Brain microvascular endothelial cell (primary cell): ENCODE results near the gene AIRE.

Source experiments
- DNase-seq: peaks from one replicate; pipeline ENCODE4 v3.0.0-alpha.2; 2020
- H3K27ac ChIP-seq: fragments of 250-450 bp; sonication (Bioruptor Pico); 2 replicates; pipeline ENCODE4 v1.5.1; 2020; ENCODE audit warnings: mild to moderate bottlenecking, moderate library complexity
- H3K27me3 ChIP-seq: fragments of 250-450 bp; sonication (Bioruptor Pico); replicated peaks from 2 replicates; pipeline ENCODE4 v1.5.1; 2020; ENCODE audit warnings: mild to moderate bottlenecking
- H3K36me3 ChIP-seq: fragments of 250-450 bp; sonication (Bioruptor Pico); replicated peaks from 2 replicates; pipeline ENCODE4 v1.5.1; 2020; ENCODE audit warnings: mild to moderate bottlenecking
- H3K4me3 ChIP-seq: 2 replicates; pipeline ENCODE4 v1.5.1; 2011; ENCODE audit warnings: low read depth, mild to moderate bottlenecking, control low read depth, low read length, moderate library complexity
- in situ Hi-C: cut with HindIII; loops from 2 replicates; pipeline ENCODE4 v1.10.0; 2017; ENCODE audit warnings: low sequenced_read_pairs, low pct_ligation_motif_present
- TF ChIP-seq, protein P1 (sequence below): IDR thresholded peaks from 2 replicates; pipeline ENCODE4 v1.5.1; 2011; ENCODE audit warnings: low read depth, mild to moderate bottlenecking, moderate library complexity, low read length, control low read depth, inconsistent platforms; ENCODE audit errors: missing control alignments

Gene AIRE

DNA sequence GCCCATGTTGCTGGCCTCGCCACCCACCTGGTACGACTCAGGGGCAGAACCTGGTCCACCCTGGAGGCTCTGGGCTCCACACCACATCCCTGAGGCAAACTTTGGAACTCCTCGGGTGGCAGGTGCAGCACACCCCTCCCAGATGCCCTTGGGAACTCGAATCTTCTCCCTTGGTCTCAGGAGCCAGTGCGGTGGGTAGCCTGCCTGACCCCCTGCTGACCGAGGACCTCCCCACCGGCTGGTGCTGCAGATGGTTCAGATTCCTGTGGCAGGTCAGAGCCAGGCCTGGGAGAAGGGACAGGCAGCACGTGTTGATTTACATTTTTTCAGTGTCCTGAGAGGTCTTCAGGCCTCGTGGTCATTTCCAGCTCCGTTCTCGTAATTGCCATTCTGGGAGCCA lies 59.8 kb downstream of the AIRE start:
- TF ChIP-seq, protein P1, sequence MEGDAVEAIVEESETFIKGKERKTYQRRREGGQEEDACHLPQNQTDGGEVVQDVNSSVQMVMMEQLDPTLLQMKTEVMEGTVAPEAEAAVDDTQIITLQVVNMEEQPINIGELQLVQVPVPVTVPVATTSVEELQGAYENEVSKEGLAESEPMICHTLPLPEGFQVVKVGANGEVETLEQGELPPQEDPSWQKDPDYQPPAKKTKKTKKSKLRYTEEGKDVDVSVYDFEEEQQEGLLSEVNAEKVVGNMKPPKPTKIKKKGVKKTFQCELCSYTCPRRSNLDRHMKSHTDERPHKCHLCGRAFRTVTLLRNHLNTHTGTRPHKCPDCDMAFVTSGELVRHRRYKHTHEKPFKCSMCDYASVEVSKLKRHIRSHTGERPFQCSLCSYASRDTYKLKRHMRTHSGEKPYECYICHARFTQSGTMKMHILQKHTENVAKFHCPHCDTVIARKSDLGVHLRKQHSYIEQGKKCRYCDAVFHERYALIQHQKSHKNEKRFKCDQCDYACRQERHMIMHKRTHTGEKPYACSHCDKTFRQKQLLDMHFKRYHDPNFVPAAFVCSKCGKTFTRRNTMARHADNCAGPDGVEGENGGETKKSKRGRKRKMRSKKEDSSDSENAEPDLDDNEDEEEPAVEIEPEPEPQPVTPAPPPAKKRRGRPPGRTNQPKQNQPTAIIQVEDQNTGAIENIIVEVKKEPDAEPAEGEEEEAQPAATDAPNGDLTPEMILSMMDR = no peak
- no peak overlapping the region for H3K4me3 ChIP-seq
- H3K27me3 ChIP-seq = peaks cover 17% of the 10 kb centered on the region
- no peak for DNase-seq
- no peaks in the 10 kb centered on the region for H3K36me3 ChIP-seq
- H3K27ac ChIP-seq = no peak overlapping the region
- in situ Hi-C loops = no loop called here

DNA sequence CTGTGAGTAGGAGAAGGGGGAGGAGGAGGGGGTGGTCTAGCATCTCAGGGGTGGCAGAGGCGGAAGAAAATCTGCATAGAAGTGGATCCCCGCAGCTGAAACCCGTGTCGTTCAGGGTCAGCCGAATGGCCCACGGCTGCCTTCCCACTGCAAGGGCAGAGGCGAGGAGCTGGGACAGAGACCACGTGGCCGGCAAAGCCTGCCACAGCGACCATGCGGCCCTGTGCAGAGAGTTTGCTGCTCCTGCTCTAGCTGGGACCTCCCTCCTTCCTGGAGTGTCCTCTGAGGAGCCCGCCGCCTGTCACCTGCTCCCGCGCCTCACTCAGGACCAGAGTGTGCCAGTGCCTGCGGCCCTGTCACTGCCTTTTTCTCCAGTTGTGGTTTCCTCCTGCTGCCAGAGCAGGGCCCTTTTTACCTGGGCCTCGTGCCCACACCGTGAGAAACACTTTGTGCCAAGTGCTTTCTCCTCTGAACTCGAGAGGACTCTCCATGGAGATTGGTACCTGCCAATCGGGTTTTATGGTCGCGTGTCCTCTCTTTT lies 62.3 kb downstream of the AIRE start:
- in situ Hi-C loops = no loop called here

More for the DNA sequence above, 62.3 kb downstream of the AIRE start:
- Histone ChIP-seq H3K36me3 (no peaks in the 10 kb centered on the region), H3K27ac (no peak overlapping the region), H3K4me3 (no peak overlapping the region), H3K27me3 (peaks cover 30% of the 10 kb centered on the region)
- DNase-seq = no peak
- TF ChIP-seq, protein P1 = no peak
